ENCODE results near the gene CXXC4.

Gene CXXC4

DNA sequence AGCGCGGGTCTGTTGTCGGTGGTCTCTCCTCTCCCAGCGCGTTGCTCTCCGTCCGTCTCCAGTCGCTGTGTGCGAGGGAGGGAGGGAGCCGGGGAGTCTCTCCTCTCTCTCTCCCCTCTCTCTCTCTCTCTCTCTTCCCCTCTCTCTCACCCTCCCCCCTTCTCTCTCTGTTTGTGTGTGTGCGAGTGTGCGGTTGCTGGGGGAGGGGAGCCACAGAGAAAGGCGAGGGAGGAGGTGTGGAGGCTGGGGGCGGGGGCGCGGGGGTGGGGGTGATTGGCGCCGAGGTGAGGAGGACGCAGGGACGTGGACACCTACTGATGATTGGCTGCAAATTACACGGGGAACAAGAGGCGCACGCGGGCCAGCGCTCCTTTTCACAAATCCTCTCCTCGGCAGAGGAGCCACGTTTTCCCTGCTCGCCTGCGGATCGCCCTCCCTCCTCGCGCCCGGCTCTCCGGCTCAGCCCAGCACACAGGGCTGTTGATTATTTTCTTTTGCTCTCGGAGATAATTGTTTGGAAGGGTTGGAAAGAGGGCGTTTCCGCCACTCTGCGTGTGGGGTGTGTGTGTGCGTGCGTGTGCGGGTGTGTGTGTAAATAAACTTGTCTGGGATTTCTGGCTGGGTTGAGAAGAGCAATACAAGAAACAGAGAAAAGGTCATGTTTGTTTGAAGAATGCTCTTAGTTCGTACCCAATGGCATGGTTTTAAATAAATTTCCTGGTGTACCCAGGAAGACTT lies at the start of gene CXXC4:
CXXC4 (minus strand) TSS at position 73 of the 738 bp plus-strand sequence. CDS start 3,092 bp downstream, outside the sequence.
- DNase-seq, result peak; percentile 33

DNA sequence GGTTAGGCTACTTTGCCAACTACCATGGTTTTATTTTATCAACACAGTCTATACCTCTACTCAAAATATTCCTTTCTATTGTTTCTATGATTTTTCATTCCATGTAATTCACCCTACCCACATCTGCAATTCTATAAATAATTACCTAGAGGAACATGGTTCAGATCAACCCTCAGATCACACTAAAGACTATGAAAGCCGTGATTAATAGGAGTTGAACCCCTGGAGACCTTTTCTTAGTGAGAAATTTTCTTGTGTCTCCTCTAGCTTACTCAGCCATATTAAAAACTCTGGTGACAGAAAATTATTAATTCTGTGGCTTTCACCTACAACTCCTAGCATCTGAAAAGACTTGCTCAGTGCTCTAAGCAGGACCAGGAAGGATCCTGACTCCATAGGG lies 38.5 kb upstream of the CXXC4 start:
- DNase-seq, result no peak

DNA sequence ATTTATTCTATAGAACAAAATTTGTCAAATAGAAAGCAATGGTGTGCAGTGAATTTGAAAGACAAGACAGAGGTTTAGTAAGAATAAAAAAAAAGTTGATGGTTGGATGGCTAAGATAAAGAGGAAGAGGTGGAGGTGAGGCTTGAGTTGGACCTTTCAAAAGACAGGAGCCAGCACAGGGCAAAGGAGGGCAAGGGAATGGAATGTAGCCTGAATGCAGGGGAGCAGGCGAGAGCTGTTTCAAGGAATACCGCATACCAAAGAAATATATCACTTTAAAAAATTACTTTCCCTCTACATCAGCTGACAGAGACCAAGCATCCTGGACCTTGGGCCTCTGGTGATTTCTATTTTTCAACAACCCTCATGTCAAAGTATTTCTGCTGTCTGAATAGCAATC lies 38.0 kb upstream of the CXXC4 start:
- peak; percentile 76 for DNase-seq

DNA sequence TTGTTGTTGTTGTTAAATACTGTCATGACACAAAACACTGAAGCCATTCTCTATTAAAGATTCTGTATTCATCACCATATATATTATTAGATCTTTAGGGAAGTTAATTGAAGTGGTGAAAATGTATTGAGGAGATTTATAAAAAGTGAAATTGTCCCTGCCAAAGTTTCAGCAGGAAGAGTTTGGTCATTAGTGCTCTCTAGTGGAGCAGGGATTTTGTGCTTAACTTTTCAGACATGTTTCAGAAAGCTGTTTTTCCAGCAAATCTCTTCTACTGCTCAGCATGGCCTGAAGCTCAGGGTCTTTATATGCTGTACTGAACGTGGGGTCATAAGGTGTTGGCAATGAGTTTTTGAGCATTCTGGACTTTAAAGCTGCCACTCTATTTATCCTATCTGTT lies 36.7 kb upstream of the CXXC4 start:
- no peak for DNase-seq

DNA sequence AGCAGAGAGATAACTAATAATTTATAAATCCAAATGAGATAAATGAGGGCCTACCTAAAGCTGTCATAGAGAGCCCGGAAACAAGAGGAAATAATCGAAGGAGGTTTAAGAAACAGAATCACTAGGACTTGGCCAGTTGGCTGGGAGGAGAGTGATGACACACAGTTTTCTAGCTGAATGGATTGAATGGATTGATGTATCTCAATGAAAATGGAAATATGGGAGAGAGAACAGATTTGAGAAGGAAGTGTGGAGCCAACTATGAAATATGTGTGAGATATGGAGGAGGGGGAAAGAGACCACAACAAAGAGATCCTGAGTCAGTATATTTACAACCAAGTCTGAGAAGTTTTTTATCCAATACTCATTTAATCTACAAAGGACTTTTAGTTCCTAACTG lies 35.7 kb upstream of the CXXC4 start:
- no peak for DNase-seq

DNA sequence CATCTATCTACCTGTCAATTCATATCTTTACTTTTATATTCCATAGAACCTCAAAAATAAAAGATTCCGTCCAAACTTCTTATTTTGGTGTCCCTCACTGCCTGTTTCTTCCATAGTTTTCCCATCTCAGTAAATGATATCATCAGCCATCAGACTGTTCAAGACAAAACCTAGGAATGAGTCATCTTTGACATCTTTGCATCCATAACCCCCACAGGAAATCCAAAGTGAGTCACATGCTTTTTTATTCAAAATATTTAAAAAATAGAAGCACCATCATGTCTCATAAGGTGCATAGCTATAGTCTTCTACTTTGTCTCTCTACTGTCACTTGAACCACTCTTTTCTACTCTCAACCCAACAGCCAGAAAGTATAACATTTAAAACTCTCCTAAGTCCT lies 29.9 kb upstream of the CXXC4 start:
- peak; percentile 49 for DNase-seq

DNA sequence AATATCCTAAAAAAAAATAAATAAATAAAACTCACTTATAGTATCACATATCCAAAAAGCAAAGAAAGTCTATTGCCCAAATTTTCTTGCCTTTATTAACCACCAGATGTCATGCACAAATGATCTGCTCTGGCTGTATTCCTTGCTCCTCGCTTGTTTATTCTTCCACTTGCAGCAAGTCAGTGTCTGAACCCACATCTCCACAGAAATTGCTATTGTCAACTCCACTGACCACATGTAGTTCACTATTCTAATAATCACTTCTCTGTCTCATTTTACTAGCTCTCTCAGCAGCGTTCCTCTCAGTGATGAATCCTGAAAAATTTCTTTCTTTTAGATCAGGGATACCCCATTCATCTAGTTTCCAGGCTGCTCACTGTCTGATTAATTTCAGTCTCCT lies 29.3 kb upstream of the CXXC4 start:
- DNase-seq, result no peak

DNA sequence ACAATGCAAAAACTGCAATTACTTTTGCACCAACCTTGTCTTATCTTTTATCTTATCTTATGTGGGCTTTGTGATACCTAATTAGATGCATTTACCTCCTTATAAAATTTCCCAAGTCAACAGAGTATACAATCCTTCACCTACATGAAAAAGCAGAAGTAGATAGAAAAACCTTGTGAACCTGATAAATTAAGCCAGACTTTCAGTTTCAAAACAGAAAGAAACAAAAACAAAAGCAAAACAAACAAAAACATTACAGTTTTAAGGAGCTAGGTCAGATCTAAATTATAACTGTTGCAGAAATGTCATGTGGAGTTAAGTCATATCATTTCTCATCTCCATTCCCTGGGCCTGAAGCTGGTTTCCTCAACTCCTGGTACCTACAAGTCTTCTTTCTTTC lies 24.9 kb upstream of the CXXC4 start:
- DNase-seq, result no peak

DNA sequence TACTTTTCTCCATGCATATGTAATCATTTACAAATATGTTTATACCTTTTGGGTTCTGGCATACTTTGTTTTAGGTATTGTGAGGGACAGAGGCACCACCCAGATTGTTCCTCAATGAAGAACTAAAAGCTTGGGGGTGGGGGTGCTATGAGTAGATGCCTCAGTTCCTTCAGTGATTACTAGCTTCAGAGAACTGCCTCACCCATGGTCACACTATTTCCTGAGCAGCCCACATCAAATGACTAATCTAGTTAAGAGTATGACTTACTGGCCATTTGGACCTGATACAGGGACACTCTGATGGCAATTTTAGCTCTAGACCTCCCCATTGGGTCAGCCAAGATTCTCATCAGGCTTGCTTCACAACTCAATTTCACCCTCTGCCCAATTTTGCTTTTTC lies 22.2 kb upstream of the CXXC4 start:
- no peak for DNase-seq

DNA sequence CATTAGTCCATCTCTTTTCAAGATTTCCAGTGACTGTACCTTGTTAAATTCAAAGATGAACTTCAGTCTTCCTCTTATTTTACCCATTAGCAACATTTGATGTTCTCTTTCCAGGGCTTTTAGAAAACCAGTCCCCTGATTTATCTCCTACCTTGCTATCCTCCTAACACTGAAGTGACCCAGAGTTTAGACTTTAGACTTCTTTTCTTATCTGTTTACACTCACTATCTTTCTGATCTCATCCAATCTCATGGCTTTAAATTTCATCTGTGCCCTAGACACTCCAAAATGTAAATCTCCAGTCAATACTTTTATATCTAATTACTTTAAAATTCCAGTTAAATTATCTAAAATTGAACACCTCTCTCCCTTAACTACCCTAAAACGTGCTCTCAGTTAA lies 13.5 kb upstream of the CXXC4 start:
- no peak for DNase-seq

DNA sequence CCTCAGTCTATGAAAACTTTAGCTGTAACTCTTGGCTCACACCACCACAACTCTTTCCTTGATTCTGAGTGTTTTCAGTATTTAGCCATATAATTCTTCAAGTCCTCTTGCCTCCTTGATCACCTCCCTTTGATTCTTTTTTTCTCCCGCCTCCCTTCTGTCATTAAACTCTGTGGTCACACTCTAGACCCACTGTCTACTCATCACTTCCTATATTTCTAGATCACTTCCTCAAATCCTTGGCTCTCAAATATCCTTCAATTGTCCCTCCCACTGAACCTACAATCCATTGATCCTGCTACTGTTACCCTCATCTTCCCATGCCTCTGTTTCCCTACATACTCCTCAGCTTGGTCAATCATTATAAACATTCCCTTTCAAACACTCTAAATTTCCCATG lies 12.4 kb upstream of the CXXC4 start:
- no peak for DNase-seq

DNA sequence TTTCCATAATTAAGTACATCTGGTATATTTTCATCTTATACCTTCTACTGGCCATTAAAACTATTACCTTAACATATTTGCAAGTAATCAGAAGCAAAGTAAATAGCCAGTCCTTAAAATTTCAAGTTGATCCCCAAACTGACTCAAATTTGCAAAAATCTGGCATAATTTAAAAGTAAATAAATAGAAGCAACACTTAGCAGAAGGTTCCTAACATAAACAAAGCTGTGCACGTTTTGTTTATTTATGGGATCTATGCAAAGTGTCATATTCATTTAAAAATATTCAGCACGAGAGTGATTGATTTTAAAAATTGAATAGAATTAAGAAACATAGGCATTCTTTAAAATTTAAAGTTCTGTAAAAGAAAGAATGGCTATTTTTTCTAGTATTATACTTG lies 9.8 kb upstream of the CXXC4 start:
- DNase-seq, result no peak

DNA sequence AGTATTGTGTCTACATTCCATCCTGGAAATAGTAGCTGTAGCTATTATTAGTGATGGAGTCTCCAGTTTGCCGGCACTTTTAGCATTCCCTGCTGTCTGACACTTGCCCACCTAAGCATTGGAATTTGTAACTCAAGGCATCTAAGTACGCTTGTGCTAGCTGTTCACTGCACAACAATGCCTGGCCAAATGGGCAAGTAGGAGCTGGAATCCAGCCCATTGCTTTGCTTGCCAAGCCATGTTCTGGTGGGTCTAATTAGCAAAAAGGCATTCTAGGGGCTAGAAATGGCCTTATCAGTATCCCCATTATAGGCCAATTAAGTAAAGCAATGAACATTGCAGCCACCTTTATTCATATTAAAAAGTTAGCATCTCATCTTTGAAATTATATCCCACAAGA lies 7.8 kb upstream of the CXXC4 start:
- no peak for DNase-seq

DNA sequence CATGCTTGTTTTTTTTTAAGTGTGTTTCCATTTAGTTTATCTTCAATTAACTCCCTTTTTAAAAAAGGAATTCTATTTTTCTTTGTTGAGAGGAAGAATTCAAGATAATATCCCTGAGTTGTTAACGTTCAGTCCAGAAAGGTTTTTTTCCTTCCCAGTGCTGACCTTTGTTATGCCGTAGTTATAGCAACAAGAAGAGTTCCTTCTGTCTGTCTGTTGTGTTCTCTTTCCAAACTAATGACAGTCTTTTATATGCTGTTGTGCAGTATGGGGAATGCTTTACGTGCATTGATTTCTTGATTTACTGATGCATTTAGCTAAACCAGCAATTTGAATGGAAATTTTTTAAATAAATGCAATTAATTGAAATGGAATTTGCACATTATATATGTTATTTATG lies 6.6 kb upstream of the CXXC4 start:
- DNase-seq, result no peak

DNA sequence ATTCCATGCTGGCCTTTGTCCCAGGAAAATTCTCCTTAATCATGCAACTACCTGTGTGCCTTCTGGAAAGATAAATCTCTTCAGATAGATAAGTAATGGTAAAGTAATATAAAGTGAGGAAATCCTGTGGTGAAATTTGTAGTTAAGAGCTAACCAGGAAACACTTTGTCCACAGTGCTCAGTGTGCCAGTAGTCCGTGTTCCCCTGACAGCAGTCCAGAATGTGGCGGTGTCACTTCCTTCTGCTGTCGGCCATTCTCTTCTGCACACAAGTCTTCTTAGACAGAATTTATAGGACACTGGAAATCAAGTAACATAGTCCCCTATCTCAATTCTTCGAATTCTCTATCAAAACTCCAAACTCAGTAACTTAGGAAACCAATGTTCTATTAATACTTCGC lies 5.7 kb upstream of the CXXC4 start:
- no peak for DNase-seq

DNA sequence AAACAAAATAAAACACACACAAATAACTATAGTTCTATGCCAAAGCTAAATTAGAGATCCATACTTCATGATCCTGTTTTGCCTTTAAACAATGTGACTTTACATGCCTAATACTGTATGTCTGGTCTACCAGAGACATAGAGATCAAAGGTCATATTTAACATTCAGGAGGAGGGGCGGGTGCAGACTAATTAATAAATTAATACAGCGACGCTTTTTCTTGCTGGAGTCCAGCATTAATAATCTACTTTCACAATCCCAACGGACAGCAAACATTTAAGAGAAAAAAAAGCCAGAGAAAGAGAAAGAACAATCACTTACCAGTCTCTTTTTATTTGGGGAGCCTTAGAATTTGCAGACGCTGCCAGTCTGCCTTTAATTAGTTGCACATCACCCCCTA lies 509 bp downstream of the CXXC4 start:
- no peak for DNase-seq

DNA sequence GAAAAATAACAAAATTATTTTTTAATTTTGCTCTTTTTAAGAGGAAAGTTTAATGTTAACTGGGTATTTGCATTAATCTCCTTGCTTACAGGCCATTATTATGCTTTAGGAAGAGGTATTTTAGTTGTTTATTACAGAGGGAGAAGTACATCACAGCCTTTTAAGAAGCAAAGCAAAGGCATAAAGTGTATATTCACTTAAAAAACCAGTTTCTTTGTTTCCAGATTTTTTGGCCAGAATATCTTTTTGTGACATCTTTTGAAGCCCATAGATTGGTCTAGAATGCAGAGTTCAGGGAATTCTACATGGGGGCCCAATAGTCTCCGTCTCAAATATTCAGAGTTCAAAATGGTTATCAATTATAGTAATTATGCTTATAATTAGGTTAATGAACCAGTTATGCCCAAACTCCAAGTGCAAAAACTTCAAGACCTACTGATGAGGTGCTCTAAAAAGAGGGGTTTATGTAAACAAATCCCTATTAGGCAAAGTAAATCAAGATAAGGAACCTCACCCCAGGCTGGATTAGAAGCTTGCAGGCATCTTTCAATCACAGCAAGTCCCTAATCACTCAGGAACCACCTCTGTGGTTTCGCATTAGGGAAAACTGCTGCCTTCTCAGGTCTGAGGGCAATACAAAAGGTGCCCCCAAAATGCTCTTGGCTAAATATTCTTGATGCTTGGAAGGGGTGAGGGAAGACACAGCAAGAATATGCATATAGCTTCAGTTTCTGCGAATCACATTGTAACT lies 1.4 kb downstream of the CXXC4 start:
- DNase-seq, result no peak

DNA sequence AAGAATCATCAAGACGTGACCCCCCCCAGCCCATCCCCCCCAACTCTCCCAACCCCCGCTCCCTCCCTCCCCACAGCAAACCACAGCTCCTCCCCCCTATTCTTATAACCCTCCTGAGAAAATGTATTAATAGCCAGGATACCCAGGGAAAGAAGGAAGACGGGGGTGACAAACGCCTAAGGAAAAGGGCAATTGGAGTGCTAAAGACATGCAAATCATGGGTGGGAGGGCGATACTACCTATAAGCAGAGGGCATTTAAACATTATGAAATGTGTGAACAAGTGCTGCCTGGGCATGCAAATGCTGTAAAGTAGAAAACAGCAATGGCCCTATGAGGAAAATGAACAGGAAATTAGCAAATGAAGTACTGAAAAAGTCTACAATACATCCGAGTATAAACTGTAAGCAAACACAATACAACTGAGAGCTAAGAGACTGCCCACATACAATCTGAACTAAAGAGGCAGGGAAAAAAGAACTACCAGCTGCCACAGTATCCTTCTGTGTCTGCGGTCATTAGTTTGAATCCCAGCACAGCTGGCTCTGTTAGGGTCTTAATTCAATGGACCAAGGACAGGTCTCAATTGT lies 2.4 kb downstream of the CXXC4 start:
- DNase-seq, result peak; percentile 40

DNA sequence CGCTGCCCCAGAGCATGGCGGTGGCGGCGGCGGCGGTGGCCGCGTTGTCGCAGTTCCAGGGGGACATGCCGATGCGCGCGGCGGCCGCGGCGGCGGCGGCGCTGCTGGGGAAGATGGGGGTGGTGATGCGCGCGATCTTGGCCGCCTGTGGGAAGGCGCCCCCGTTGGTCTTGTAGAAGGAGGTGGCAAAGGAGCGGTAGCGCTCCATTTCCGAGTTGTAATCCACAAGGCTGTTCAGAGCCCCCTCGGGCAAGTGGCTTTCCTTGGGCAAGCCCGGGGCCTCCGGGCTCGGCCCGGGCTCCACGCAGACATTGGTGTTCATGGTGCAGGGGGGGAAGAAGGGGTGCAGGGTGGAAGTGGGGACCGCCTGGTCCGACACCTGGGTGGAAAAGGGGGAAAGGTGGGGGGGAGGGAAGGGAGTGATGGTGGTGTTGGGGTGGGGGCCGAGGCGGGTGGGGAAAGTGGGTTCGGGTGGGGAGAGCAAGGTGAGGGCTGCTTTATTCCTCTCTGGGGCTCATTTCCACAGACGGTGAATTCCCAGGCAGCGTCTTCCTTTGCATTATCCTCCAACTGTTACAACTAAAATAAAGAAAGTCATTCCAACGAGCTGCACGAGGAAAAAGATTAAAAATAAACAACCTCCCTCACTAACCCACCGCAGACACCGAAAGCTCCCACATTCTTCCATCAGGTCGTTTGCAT lies 3.1 kb downstream of the CXXC4 start:
- DNase-seq, result no peak

DNA sequence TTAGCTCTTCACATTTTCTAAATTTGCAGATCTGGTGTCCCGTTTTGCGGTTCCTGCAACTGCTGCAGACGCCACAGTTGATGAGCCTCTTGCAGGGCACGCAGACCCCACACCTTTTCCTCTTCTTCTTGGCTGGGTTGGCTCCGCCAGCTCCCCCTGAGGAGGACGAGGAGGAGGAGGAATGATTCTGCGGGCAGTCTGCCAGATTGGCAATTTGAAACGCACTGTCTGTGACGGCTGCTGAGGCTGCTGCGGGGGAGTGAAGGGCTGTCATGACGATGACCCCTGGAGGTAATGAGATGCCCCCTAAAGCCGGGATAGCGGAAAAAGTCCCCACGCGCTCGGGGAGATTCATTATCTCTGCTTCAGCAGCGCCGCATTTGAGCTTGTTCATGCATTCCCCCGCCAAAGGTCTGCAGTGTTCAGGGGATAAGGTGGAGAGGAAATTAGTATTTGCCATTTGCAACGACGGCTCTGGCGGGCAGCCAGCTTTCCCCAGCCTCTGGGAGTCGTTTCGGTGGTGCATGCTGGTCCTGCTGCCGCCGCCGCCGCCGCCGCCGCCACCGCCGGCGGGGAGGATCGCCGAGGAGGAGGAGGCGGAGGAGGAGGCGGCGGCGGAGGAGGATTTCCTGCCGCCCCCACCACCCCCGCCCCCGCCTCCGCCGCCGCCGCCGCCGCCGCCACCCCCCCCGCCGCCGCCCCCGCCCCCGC lies 3.8 kb downstream of the CXXC4 start:
- peak; percentile 84 for DNase-seq

DNA sequence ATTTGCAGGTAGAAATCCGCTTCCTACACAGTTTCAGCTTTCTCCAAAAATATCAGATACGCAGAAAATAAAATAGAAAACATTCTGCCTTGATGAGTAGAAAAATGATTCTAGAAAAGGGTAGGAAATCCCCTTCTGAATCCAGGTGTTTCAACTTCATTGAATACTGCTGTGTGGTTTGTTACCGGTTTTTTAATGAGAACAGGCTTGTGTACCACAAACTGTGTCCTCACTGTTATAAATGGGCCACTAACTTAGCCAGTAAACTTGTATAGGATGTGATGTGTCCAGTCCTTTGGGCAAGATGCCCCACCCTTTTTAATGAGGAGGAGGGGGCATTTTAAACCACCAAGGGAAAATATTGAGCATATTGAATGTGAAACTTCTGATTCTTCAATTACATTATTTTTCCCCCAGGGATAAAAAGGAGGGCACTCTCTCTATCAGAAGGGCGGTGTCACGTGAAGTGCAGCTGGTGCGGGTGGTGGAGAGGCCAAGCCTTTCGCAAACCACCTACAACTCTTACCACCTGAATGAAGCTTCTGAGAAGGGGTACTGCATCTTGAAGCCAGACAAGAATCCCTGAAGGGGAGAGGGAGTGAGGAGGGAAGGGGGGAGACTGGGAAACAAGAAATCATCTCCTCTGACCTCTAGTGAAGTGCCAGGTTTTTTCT lies 4.5 kb downstream of the CXXC4 start:
- DNase-seq, result no peak

DNA sequence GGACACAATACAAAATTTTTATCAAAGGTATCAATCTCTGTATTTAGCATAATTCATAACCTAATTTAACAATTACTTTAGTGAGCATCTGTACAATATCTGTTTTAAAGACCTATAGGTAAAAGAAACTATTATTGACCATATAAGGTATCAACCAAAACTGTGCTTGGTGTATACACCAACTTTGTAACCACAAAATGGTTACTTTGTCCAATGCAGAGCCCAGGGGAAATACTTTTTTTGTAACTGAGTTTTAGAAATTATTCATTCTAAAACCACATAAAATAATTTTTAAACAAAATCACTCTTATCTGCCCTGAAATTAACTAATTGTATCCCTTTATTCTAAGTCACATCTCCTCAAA lies 5.0 kb downstream of the CXXC4 start:
- no peak for DNase-seq

DNA sequence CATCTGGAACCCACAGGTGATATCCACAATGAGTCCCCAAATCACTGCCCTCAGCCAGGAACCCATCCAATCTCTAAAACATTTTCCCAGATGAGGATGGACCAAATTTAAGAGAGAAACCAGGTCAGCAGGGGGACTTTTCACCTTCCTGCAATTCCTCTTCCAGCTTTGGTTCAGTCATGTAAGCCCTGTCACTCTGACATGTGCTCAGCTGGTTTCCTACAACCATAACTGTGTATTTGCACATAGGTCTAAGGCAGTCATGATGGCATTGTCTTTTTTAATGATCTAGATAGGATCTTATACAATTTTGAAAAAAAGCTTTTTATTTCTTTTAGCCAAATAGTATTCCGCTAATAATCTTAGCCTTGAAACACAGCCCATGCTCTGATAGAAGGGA lies 6.5 kb downstream of the CXXC4 start:
- DNase-seq, result no peak
